CD4-positive, alpha-beta T cell treated with Interferon gamma for 1 hour (primary cell): ENCODE measurements around the gene SHC3.

ENCODE experiments used
- DNase-seq: peaks from one replicate; pipeline ENCODE4 v3.0.0-alpha.2; 2020

Gene SHC3

DNA sequence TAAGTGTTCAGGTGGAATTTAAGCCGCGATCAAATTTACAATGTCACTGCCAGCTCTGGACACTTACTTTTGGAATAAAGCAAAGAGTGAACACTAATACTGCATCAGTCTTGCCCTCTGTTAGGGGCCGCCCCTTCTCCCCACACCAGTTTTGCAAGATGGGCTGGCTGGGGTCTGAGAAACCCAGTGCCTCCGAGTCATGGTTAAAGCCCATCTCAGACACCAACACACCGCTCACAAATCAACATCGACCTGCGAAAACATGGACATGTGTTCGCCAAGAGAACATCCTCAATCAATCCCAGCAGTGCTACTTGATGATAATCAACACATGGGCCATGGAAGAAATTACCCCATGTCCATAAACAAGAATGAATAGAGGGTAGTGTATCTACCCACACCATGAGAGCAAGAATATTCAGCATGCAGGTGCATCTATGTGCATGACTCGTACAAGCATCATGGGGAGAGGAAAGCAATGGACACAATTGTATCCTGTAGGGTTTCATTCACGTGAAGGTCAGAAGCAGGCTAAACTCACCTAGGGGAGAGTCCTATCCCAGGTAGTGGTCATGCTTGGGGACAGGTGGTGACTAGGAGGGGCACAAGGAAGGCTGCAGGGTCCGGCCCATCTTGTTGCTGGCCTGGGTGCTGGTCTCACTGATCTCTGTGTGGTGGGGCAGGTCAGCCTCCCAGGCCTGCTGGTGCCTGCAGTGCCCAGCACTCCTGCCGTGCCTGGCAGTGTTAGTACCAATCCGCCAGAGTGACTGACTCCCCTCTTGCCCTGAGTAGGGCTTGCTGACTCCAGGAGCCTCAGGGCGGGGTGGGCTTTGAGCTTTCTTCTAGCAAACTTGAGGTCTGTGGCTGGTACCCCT lies 182.3 kb downstream of the SHC3 start:
- no peak for DNase-seq

DNA sequence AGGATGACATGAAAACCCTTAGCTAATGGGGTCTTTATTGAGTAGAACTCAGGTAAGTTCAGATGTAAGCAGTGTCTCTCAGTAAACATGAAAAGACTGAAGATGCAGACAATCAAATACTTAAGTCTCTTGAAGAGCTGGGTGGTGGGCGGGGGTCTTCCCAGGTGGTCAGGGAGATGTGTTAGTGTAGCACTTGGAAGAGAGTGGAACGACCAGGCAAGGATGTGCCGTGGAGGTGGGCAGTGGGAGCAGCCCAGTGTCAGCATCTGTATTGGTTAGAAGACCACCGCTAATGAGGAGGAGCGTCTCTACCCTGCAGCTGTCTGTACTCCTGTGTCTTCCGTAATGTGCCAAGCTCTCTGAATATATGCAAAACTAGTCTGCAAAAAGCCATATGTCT lies 183.0 kb downstream of the SHC3 start:
- no peak for DNase-seq

DNA sequence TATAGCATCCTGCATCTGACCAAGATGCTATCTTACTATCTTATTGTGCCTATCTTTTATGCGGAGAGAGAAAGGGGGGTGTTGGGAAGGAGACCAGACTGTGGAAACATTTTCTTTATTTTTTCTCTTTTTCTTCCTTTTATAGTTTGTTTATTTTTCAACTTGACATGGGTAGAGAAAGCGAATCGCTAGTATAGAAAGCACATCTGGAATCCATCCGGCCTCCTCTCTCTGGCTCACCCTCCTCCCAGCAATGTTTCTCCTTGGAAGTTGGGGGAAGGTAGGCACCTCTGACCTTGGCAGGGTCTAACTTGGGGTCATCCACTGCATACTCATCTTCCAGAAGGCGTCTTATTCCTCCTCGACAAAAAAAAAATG lies 183.4 kb downstream of the SHC3 start:
- DNase-seq = no peak

DNA sequence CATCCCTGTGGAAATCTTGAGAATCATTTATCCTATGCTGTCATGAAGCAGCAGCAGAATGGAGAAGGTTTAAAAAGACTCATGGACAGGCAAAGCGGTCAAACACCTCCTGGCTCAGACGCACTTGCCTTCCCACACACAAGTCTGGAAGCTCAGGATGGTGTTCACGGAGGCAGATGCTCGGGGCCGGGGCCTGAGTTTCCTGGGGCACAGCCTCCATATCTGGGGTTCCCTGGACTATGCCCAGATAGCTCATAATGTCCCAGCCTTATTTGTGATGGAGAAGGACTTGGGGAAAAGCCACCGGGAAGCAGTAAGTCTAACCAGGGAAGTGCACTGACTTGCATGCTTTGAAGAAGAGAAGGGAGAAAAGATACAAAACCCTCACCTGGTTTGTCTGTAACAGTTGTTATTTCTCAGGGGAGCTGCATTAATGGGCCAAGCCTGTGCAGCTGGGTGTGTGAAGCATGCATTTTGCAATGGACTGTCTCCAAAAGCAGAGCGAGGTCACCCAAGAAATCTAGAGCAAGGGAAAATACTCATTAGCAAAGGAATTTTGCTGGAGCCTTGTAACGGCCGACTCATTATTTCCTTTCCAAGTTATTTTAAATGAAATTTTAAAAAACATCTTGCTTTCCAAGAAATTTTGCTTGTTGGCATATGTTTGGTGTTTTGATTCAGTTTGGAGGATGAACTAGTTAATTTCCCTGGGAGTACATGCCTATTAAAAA lies 184.0 kb downstream of the SHC3 start:
- no peak for DNase-seq

DNA sequence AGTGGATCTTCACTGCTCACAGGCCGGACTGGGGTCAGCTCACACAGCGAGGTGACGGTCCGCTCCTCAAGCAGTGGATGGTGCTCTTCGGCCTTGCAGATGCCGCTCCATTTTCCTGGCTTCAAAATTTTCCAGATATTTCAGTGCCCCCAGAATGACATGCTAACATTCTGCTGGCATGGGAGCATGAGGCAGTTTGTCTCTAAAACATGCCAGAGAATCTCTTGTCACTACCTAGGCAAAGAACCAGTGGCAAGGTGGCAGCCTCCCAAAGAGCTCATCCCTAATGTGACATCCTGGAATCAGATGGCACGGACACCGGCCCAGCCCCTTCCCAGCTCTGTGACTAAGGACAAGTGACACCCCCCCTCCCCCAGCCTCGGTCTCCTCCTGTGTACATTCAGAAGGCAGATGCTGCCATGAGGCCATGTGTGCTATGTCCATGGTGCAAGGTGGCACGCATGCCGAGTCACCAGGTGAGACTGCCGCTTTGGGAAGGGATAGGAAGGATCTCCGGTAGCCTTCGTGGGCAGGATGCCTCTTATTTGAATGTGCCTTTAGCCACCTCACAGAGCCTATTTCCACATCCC lies 184.7 kb downstream of the SHC3 start:
- DNase-seq = no peak

DNA sequence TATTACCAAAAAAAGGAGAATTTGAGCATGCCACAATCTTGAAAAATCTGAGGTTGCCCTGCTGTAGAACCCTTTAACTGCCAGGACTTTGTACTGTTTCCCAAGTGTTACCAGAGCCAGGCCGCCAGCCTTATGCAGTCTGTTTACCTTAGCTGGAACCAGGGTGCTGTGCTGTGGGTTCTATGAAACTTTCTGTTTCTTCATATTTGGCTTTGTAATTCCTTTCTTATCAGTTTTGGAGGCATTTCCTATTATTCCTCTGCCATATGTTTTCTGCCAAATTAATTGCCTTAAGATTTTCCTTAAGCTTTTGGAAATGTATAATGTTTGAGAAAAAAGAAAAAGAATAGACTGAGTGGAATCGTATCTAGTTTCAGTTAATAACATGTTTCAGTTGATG lies 185.3 kb downstream of the SHC3 start:
- no peak for DNase-seq

DNA sequence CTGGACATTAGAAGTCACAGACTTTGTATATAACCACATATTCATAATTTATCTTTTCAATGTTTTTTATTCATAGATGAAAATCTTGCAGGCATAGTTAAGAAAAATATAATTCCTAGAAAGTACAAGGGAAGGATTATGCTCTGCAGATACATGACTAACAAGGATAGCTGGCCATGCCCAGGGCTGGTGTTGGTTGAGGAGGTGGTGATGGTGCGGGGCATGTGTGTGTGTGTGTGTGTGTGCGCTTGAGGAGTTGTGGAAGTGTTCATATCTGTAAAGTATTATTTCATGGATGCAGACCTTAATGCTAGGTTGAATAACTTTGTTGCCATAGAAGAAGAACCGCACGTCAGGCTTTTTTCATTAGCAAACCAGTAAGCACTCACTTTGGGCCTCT lies 186.1 kb downstream of the SHC3 start:
- DNase-seq = no peak

DNA sequence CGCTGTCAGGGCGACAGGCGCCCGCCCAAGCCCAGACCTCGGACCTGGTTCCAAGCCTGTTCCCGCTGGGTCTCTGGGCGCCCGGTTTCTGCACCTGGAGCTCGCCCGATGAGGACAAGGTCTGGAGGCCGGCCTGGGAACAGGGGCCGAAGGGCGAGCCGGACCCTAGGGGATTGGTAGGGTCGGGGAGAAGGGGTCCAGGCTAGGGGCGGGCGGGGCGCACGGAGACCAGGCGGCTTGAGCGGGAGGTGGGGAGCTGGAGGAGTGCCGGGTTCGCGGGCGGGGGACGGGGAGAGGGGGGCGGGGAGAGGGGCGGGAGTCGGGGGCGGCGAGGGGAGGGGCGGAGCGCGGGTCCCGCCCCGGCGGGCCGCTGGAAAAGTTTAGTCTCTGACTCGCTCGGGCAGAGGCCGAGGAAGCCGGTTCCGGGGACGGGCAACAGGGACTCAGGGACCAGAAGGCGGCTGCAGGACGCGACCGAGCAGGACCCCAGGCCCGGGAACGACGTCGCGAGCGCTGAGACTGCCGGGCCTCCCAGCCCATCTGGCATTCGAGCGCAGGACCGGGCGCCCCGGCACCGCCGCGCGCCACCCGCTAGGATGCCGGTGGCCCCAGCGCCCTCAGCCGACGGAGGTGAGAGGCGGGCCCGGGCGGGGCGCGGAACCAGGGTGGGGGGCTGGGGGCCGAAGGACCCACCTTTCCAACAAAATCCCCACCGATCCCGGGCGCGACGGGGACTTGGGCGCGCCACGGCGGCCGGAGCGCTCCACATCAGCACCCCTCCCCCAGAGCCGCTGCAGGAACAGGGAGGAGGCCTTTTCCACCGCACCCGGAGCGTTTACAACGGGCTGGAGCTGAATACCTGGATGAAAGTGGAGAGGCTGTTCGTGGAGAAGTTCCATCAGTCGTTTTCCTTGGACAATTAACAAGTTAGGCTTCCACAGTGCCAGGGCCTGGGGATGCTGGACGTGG lies 187.3 kb downstream of the SHC3 start, which contains the start of gene S1PR3:
S1PR3 (plus strand) TSS at position 403 of the 969 bp plus-strand sequence. CDS start 9,733 bp downstream, outside the sequence.
- peak; percentile 7 for DNase-seq

DNA sequence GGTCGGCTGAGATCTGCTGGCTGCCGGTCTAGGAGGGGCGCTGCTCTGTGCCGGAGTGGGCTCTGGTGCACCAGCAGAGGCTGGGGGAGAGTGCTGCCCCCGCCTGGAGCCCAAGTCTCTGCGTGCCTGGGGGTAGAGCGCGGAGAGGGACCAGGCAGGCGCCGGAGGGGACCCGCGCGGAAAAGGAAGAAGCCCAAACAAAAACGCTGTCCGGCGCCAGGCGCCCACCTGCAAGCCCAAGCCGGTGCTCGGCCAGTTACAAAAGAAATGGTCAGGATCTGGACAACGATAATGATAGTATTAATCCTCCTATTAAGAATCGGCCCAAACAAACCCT lies 187.9 kb downstream of the SHC3 start:
- DNase-seq = no peak

DNA sequence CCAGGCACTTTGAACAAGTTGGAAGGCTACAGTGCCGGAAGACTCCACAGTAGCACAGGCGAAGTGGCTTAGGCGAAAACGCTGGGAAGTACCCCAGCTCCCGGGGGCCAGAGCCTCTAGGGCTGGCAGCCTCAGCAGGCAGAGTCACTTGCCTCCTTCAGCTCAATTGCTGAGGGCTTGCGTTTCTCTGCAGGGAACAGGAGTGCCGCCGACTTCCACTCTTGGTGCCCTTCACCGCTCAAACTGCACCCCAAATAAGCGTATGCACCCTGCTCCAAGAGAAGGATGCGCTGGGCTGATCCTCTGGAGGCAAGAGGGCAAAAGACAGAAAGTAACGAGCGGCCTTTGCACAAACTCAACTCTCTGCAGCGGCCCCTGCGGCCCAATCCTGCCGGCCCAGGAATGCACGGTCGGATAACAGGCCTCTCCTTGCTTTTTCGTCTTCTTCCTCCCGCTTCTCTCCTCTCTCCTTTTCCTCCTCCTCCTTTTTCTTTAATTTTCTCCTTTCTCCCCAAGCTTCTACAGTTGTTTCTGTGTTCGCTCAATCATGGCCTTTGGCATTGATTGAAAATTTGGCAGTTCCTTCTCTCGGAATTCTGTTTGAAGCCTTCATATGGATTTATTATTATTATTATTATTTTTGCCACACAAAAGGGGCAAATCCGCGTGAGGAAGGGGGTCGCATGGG lies 188.4 kb downstream of the SHC3 start:
- DNase-seq = no peak

DNA sequence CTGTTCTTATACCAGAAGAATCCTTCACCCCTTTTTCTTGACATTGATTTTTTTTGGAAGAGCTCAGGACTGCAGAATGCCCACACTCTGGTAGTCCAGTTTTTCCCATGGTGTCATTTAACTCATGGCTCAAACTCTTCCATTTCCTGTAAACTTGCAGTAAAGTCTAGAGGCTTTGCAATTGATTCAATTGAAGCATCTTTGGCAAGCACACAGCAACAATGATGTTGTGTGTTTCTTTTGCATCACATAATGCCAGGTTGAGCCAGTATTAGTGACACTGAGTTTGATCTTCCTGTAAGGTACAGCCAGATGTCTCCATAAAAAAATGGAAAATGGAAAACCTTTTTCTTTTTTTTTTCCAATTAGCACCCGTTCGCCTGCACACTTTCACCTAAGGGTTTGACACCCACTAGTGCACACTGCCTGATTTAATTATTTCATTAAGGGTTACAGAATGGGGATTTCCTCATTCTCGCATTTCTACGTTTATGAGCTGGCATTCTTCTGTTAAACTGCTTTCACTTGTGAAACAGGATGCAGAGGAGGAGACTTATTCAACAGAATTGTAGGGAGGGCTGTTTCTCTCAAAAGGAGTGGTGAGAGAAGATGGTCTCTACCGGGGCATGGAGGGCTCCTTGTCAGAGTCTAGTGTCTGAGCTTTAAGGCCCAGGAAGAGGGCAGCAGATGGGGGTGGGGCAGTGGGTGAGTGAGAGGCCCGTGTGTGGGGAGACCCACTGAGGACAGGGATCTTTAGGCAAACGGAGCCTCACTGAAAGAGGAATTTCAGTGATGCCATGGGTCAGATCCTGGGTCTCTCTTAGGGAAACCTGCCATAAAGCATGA lies 189.6 kb downstream of the SHC3 start:
- DNase-seq = no peak

DNA sequence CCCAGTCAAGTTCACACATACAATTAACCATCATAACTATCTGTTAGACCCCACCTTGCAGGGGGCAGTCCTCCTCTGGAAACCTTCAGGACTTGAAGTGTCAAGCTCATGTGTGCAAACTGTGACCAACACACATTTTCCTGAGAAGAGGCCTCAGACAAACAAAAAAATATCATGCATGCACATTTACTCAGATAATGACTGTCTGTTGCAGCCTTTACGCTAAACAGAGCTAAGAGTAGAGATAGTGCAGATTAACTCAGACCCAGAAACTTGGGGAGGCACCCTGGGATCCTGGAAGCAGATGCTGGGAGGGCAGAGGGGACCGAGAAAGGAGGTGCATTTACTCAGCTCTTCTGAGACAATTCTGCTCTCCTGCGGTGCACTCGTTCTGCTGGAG lies 191.0 kb downstream of the SHC3 start:
- no peak for DNase-seq

DNA sequence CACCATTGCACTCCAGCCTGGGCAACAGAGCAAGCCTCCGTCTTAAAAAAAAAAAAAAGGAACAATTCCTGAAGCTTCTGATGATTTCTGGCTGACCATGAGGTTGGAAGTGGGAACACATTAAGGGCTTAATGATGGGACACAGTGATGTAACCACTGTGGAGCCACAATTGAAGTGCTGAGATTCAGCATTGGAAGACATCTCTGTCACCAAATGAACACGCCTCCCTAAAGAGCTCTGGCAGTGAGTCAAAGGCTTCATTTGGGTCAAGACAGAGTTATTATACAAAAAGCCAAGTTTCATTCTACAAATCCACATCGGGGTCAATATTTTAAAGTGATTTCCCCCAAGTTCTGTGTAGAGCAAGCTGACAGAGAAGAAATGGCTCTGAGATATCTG lies 191.8 kb downstream of the SHC3 start:
- no peak for DNase-seq

DNA sequence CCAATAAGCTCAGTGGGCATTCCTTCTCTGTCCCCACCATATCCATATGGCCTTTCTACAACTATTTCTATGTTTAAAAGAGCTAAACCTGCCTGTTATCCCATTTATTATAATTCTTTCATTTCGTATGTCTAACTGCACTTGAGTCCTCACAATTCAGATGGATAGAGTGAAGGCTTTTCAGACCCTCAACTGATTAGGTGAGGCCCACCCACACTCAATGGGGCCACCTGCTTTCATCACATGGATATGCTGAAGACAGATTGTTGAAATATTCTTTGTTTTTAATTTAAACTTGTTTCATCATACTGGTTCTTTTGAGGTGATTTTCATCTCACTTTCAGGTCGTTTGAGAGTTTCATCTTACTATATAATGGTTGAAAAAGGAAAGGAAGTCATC lies 193.0 kb downstream of the SHC3 start:
- DNase-seq = no peak

DNA sequence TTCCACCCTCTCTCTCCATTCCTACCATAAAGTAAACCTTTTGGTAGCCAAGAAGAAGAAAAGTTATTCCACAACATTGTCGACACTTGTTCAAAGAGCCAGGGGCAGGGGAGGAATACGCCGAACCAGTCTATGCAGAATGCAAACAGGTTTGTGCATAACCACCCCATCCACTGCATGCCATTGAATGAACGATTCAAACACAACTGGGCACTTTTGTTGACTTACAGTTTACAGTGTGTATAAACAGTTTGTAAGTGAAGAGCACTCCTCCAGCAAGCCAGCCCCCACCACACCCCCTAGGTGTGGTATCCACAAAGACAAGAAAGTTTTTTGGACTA lies 194.1 kb downstream of the SHC3 start:
- no peak for DNase-seq

DNA sequence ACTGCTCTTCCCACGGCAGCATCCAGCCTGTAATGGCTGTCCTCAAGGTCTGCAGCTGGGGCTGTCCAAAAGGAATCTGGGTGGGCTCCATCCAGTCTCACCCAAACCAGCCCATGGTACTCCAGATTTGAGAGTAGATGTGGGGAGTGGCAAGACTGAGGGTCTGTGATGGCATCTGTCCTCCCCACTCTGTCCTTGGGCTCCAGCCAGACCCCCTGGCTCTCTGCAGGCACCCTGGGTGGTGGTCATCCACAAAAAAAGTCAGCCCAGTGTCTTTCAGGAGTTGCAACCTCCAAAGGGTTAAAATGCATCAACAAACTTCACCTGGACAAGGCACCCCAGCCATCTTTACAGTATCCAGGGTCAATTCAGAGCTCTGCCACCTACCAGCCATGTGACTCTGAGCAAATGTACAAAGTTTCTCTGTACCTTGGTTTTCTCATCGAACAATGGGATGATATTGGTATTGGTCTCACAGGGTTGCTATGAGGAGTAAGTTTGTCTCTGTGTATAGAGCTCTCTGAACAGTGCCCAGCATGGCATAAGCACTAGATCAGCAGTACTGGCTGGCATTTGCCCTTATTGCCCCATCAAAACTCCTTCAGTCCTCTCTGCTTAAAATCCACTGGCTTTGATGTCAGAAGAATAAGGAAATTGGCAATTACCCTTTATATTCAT lies 194.6 kb downstream of the SHC3 start:
- DNase-seq = no peak

DNA sequence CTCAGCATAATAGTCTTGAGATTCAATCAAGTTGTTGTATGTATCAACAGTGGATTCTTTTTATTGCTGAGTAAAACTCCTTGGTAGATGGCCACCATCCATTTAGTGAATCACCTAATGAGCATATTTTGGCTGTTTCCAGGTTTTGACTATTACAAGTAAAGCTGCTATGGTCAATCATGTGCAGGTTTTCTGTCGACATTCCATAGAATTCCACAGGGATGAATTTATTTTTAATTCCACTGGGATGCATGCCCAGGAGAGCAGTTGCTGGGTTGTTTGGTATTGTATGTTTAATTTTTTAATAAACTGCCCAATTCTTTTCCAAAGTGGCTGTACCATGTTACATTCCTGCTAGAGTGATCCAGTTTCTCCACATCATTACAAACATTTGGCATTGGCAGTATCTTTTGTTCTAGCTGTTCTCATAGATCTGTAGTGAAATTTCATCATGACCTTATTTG lies 197.8 kb downstream of the SHC3 start:
- no peak for DNase-seq

DNA sequence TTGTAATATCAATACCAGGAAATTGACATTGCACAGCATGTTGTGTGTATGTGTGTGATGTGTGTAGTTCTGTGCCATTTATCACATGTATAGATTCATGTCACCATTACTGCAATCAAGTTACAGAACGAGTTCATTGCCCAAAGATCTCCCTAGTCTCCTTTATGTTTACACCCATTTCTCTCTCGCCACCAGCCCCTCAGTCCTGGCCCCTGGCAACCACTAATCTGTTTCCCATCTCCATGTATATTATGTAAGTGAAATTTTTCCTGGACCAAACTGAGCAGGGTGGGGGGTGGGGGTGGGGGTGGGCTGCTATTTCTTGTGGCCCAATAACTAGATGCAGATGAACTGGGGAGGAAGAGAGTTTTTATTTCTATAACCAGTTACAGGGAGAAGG lies 198.8 kb downstream of the SHC3 start:
- no peak for DNase-seq

DNA sequence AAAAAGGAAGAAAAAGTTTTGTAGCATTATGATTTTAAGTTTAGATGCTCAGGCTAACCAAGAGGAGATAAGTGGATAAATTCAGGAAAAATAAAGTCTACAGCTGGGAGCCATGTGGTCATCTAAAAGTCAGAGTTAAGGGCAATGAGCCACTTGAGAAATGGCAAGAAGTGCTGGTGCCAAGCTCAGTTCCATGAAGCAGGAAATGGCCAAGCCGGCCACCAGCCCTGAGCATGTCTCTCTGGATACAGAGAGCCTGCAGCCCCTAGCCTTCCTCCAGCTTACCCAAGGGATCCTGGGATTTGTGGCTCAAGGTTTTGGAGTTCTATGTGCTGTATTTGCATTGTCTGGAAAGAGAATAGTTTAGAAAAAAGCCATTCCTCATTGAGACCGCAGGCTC lies 199.6 kb downstream of the SHC3 start:
- DNase-seq = no peak

DNA sequence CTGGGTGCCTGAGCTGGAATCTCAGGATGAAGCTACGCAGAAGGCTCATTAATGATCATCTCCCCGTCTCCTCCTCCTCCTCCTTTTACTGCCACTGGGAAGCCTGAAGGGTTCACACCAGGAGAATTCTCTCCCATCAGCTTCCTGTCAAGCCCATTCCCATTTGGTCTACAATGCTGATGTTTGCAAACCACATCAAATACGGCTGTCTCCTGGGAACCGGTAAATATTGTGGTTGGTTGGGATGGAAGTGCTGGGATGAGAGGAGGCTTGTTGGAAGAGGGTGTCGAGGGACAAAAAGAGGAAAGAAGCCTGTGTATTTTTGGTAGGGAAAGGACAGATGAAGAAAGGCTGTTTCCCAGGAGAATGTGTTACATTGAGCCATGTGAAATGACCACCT lies 200.6 kb downstream of the SHC3 start:
- no peak for DNase-seq

DNA sequence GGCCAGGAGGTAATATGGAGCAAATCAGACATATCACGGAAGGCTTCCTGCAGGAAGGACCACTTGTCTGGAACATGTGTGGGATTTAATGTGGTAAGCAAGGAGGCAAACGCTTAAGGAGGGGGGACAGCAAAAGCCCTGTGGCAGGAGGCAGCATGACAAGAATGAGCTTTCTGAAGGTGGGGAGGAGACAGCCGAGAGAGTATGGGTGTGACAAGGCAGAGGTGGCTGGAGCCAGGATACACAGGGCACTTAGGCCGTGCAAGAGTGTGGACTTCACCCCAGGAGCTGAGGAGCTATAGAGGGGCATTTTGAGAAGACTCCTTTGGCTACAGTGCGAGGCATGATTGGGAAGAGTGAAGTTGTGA lies 201.7 kb downstream of the SHC3 start:
- no peak for DNase-seq
